Esophagus (tissue), 2 donors: Measurements from ENCODE around the gene NUDCD3. TPM values are rescaled to one million over a fixed set of nuclear protein-coding genes. Genes with fewer than 3 reads are reported as not detected.

Experiments used
- H3K27ac ChIP-seq, 2 donors: one replicate each; pipeline ENCODE4 v1.5.1; 2013; ENCODE audit warnings: low read depth in 2 of 2, mild to moderate bottlenecking in 2 of 2, inconsistent platforms in 1 of 2, low read length in 1 of 2, moderate library complexity in 1 of 2
- H3K27me3 ChIP-seq, 2 donors: one replicate each; pipeline ENCODE4 v1.6.1; 2013; ENCODE audit warnings: low read length in 2 of 2, control low read depth in 1 of 2, mild to moderate bottlenecking in 1 of 2; ENCODE audit not compliant: insufficient read depth in 2 of 2, control insufficient read depth in 1 of 2
- H3K36me3 ChIP-seq, 2 donors: one replicate each; pipeline ENCODE4 v1.6.1; 2013; ENCODE audit warnings: low read length in 1 of 2; ENCODE audit not compliant: control insufficient read depth in 2 of 2, insufficient read depth in 2 of 2
- H3K4me1 ChIP-seq, 2 donors: one replicate each; pipeline ENCODE4 v1.6.1; 2013; ENCODE audit warnings: low read length in 1 of 2; ENCODE audit not compliant: control insufficient read depth in 2 of 2, insufficient read depth in 2 of 2
- H3K4me3 ChIP-seq, 2 donors: one replicate each; pipeline ENCODE4 v1.5.1; 2013; ENCODE audit warnings: low read length in 2 of 2, mild to moderate bottlenecking in 2 of 2, low read depth in 1 of 2, moderate library complexity in 1 of 2
- H3K9me3 ChIP-seq, 2 donors: one replicate each; pipeline ENCODE4 v1.6.1; 2013; ENCODE audit warnings: mild to moderate bottlenecking in 2 of 2, low read depth in 1 of 2, low read length in 1 of 2, moderate library complexity in 1 of 2; ENCODE audit not compliant: control insufficient read depth in 2 of 2, insufficient read depth in 1 of 2
- WGBS, 2 donors: extraction: QIAGEN DNeasy Blood & Tissue Kit; methylation state at CpG; one replicate each; pipeline ENCODE4 v1.1.7; 2013; 5-methylcytosine and 5-hydroxymethylcytosine counted together
- polyA plus RNA-seq, 2 donors: library from polyadenylated mRNA; stranded (reverse); fragments of 200-250 nt; gene quantifications; one replicate each; pipeline ENCODE4 v1.2.3, GENCODE V29; 2013
- donor health status: healthy with polysubstance abuse.
- donor health status: Bipolar disorder and iron deficiency.

The NUDCD3 gene
- polyA plus RNA-seq, 2 donors, result 20.5 to 21.2 TPM

DNA sequence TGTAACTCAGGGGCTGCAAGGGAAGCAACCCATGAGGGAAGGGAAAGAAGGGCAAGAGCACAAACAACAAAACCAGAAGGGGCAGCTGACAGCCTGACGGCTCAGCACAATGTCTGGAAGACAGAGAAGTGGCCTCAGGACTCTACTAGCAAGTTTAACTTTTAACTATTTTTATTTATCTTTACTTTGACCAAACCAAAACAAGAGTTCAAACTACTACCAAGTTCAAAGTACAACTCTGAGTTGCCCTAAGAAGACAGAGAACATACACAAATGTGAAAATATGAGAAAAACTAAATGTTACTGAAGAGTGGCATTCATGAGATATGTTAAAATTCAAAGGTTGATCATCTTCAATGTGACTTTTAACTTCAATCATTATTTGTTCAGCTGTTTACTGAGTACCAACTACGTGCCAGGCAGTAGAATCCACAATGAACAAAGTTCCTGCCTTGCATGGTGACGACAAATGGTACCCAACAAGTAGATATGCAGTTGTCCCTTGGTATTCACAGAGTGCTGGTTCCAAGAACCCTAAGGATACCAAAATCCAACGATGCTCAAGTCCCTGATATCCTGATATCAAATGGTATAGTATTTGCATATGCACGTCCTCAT is 19.7 kb downstream of the NUDCD3 start:
- Histone ChIP-seq H3K36me3 (peaks cover 3 to 14% of the 10 kb centered on the region in 2 donors), H3K27me3 (no peaks in the 10 kb centered on the region), H3K9me3 (no peaks in the 10 kb centered on the region), H3K4me3 (no peak overlapping the region), H3K4me1 (no peaks in the 10 kb centered on the region), H3K27ac (no peak overlapping the region)
- WGBS, 2 donors, result 79 to 88% methylated on average over 5 of the region's 5 CpGs

GRCh38 chr7:44470135-44470479 is 20.4 kb downstream of the NUDCD3 start:
- no peaks in the 10 kb centered on the region for H3K9me3 ChIP-seq

GRCh38 chr7:44469461-44470134 is 20.9 kb downstream of the NUDCD3 start:
- no peak overlapping the region for H3K4me3 ChIP-seq
- no peak overlapping the region for H3K27ac ChIP-seq
- peaks cover 3 to 16% of the 10 kb centered on the region in 2 donors for H3K36me3 ChIP-seq
- H3K9me3 ChIP-seq, result no peaks in the 10 kb centered on the region
- H3K4me1 ChIP-seq, result no peaks in the 10 kb centered on the region
- H3K27me3 ChIP-seq, result no peaks in the 10 kb centered on the region
- WGBS, 2 donors, result 48 to 52% methylated on average over 4 of the region's 4 CpGs

More at GRCh38 chr7:44470135-44470479, 20.4 kb downstream of the NUDCD3 start:
- peaks cover 3 to 14% of the 10 kb centered on the region in 2 donors for H3K36me3 ChIP-seq
- H3K27me3 ChIP-seq, result no peaks in the 10 kb centered on the region
- no peak overlapping the region for H3K4me3 ChIP-seq
- no peaks in the 10 kb centered on the region for H3K4me1 ChIP-seq
- H3K27ac ChIP-seq, result no peak overlapping the region
- WGBS, 2 donors, result 92 to 98% methylated on average over 2 of the region's 2 CpGs

- no peaks in the 10 kb centered on the region for H3K27me3 ChIP-seq
- H3K4me3 ChIP-seq, result no peak overlapping the region
- no peaks in the 10 kb centered on the region for H3K9me3 ChIP-seq
- WGBS, 2 donors, result 97 to 99% methylated on average over 4 of the region's 4 CpGs
- H3K36me3 ChIP-seq, result peaks cover 0 to 16% of the 10 kb centered on the region in 2 donors
- no peaks in the 10 kb centered on the region for H3K4me1 ChIP-seq
- no peak overlapping the region for H3K27ac ChIP-seq
Measured at GRCh38 chr7:44467217-44467548, 23.3 kb downstream of the NUDCD3 start.

GRCh38 chr7:44466300-44467216 is 23.9 kb downstream of the NUDCD3 start:
- WGBS, 2 donors, result 80 to 86% methylated on average over 4 of the region's 4 CpGs
- H3K27ac ChIP-seq, result no peak overlapping the region
- peaks cover 0 to 12% of the 10 kb centered on the region in 2 donors for H3K36me3 ChIP-seq
- peaks cover 0 to 3% of the 10 kb centered on the region in 2 donors for H3K4me1 ChIP-seq
- H3K4me3 ChIP-seq, result no peak overlapping the region
- H3K9me3 ChIP-seq, result no peaks in the 10 kb centered on the region
- H3K27me3 ChIP-seq, result no peaks in the 10 kb centered on the region

DNA sequence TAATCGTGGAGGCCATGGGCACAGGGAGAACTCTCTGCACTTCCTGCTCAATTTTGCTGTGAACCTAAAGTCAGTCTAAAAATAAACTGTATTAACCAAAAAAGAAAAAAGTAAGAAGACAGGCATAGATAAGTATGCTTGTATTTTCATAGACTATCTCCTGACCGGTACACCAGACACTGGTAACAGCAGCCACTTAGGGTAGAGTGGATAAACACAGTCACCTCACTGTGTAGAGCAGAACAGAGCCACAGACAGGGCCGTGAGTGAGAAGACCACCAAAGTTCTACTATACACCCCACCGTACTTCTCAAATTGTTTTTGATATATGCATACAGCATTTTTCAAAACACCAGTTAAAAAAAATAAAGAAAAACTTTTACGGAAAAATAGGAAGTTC is 25.0 kb downstream of the NUDCD3 start:
- 81 to 87% methylated on average over 5 of the region's 5 CpGs for WGBS, 2 donors

DNA sequence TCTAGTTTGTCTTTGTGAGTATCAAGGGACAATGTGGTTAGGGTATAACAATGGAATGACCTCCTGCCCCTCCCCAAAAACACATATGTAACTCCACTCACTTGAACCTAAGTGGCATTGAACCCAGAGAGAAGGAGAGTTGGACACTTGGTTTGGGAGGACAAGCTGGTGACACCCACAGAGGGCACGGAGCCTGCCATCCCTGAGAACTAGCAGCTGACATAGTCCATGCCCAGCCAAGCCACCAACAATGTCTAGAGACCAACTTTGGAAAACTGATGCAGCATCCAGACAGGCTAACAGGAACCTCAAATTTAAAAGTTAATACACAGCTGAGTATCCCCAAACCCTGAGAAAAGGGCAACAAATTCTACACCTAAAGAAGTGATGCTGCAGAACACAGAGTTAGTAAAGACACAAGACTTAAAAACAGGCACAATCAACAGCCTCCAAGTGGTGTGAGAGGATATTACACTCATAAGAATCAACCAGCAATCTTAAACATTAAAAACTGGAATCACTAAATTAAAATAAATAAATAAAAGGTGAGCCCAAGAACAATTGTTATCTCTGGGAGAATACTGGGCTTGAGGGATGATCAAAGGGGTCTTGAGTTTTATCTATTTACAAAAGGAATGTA is 27.2 kb downstream of the NUDCD3 start:
- WGBS, 2 donors, result 96 to 98% methylated on average over 1 of the region's 1 CpG
- no peaks in the 10 kb centered on the region for H3K27me3 ChIP-seq
- H3K36me3 ChIP-seq, result peaks cover 0 to 14% of the 10 kb centered on the region in 2 donors
- no peak overlapping the region for H3K27ac ChIP-seq
- H3K4me1 ChIP-seq, result peaks cover 0 to 5% of the 10 kb centered on the region in 2 donors
- no peak overlapping the region for H3K4me3 ChIP-seq
- no peaks in the 10 kb centered on the region for H3K9me3 ChIP-seq

More for the DNA sequence above, 25.0 kb downstream of the NUDCD3 start:
- H3K9me3 ChIP-seq, result no peaks in the 10 kb centered on the region
- peaks cover 0 to 12% of the 10 kb centered on the region in 2 donors for H3K36me3 ChIP-seq
- no peak overlapping the region for H3K4me3 ChIP-seq
- no peaks in the 10 kb centered on the region for H3K27me3 ChIP-seq
- peaks cover 0 to 5% of the 10 kb centered on the region in 2 donors for H3K4me1 ChIP-seq
- H3K27ac ChIP-seq, result no peak overlapping the region

DNA sequence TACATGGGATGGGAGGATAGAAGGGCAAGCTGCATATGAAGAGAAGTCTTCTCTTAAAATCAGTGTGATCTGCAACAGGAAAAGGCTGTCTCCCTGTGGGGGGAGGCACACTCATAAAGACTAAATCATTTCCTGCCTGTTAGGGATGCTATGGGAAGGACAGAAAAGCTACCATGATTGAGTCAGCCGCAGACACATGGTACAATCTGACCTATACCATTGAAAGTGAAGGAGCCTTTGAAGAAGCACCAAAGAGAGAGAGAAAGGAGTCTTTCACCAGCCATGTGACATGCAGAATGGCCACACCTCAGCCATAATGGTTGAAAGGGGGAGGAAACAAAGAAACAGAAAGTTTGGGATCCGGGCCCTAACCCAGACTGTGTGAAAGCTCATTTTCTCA is 29.1 kb downstream of the NUDCD3 start:
- Histone ChIP-seq H3K4me3 (no peak overlapping the region), H3K9me3 (no peaks in the 10 kb centered on the region), H3K36me3 (peaks cover 0 to 6% of the 10 kb centered on the region in 2 donors), H3K4me1 (peaks cover 0 to 5% of the 10 kb centered on the region in 2 donors), H3K27ac (no peak overlapping the region), H3K27me3 (no peaks in the 10 kb centered on the region)
- 58 to 81% methylated on average over 2 of the region's 2 CpGs for WGBS, 2 donors

DNA sequence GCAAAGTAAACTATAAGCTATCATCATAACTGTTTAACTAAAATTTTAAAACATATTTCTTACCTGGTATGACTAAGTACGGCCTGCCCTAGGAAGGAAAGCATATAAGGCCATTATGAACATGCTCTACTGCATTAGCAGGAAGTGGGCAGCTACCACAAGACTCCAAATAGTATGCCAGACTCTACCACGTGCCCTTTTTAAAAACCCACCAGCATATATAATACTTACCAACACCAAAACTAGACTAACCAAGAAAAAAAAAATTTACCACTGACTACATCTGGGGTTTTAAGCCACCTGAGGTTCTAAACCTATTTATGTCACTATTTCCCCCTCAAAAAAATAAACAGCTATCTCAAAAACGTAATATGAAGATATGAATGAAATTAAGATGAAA is 30.1 kb downstream of the NUDCD3 start:
- H3K27me3 ChIP-seq, result no peaks in the 10 kb centered on the region
- peaks cover 1 to 6% of the 10 kb centered on the region in 2 donors for H3K36me3 ChIP-seq

More for the DNA sequence above, 30.1 kb downstream of the NUDCD3 start:
- peaks cover 0 to 7% of the 10 kb centered on the region in 2 donors for H3K4me1 ChIP-seq
- H3K9me3 ChIP-seq, result no peaks in the 10 kb centered on the region
- no peak overlapping the region for H3K4me3 ChIP-seq
- H3K27ac ChIP-seq, result no peak overlapping the region
- 65 to 71% methylated on average over 3 of the region's 3 CpGs for WGBS, 2 donors
